SU-DHL-6 (cell line): Measurements from ENCODE around the gene TOGARAM2.

ENCODE experiments used
- H2AFZ ChIP-seq: fragments of 200-600 bp; sonication (generic); 2 replicates; pipeline ENCODE4 v1.6.1; 2014; ENCODE audit warnings: low read depth, mild to moderate bottlenecking, moderate library complexity, mixed read lengths, antibody characterized with exemption, low read length; ENCODE audit not compliant: severe bottlenecking
- H3F3A ChIP-seq: fragments of 200-600 bp; shearing (Covaris generic); 2 replicates; pipeline ENCODE4 v1.6.0; 2016; ENCODE audit warnings: antibody characterized with exemption, mild to moderate bottlenecking; ENCODE audit not compliant: insufficient read depth
- H3K27ac ChIP-seq: fragments of 200-600 bp; sonication (generic); 2 replicates; pipeline ENCODE4 v1.5.1; 2016; ENCODE audit warnings: low read depth, mild to moderate bottlenecking, low read length, moderate library complexity, mixed read lengths
- H3K27me3 ChIP-seq: fragments of 200-600 bp; sonication (generic), shearing (Covaris generic); 2 replicates; pipeline ENCODE4 v1.6.0; 2014; ENCODE audit warnings: mild to moderate bottlenecking, low read length
- H3K36me3 ChIP-seq: fragments of 200-600 bp; sonication (generic); 2 replicates; pipeline ENCODE4 v1.6.1; 2014; ENCODE audit warnings: mild to moderate bottlenecking, low read length, mixed read lengths
- H3K4me2 ChIP-seq: fragments of 300-600, 200-600 bp; shearing (Covaris generic), sonication (generic); 2 replicates; pipeline ENCODE4 v1.6.0; 2014; ENCODE audit warnings: low read length, low read depth, mild to moderate bottlenecking; ENCODE audit not compliant: poor library complexity, severe bottlenecking
- H3K4me3 ChIP-seq: fragments of 200-600 bp; sonication (generic); 2 replicates; pipeline ENCODE4 v1.5.1; 2014; ENCODE audit warnings: antibody characterized with exemption, low read length, mild to moderate bottlenecking, mixed read lengths; ENCODE audit not compliant: insufficient read depth, poor library complexity, severe bottlenecking
- H3K79me2 ChIP-seq: fragments of 200-600 bp; sonication (generic); 2 replicates; pipeline ENCODE4 v1.6.1; 2014; ENCODE audit warnings: mild to moderate bottlenecking, low read length, moderate library complexity; ENCODE audit not compliant: insufficient read depth
- H3K9ac ChIP-seq: fragments of 200-600 bp; sonication (generic); 2 replicates; pipeline ENCODE4 v1.7.0; 2014; ENCODE audit warnings: mild to moderate bottlenecking, low read length
- H3K9me2 ChIP-seq: fragments of 200-600 bp; sonication (generic); replicated peaks from 2 replicates; pipeline ENCODE4 v1.6.1; 2014; ENCODE audit warnings: low read length; ENCODE audit not compliant: insufficient read depth
- H3K9me3 ChIP-seq: fragments of 200-600 bp; sonication (generic); 2 replicates; pipeline ENCODE4 v1.6.1; 2014; ENCODE audit warnings: low read length, mixed read lengths; ENCODE audit not compliant: insufficient read depth
- H4K20me1 ChIP-seq: fragments of 200-600 bp; sonication (generic); 2 replicates; pipeline ENCODE4 v1.6.1; 2014; ENCODE audit warnings: low read depth, mild to moderate bottlenecking, antibody characterized with exemption, low read length, moderate library complexity, mixed read lengths
- EZH2phosphoT487 ChIP-seq: fragments of 200-600 bp; sonication (generic), shearing (Covaris generic); conservative IDR thresholded peaks from 2 replicates; pipeline ENCODE4 v1.6.1; 2018; ENCODE audit warnings: mild to moderate bottlenecking, antibody characterized with exemption, low read length, moderate library complexity, mixed read lengths
- TF ChIP-seq, protein P1 (sequence below): fragments of 200-600 bp; sonication (generic); IDR thresholded peaks from one replicate; pipeline ENCODE4 v1.5.1; 2017; ENCODE audit warnings: antibody characterized with exemption, mild to moderate bottlenecking, low read length, moderate library complexity; ENCODE audit not compliant: insufficient read depth, poor library complexity, severe bottlenecking

TOGARAM2 gene

GRCh38 chr2:29047083-29047845 is 66.2 kb downstream of the TOGARAM2 start:
- no peak overlapping the region for H3K4me2 ChIP-seq
- H3K4me3 ChIP-seq, result no peak overlapping the region
- TF ChIP-seq, protein P1, sequence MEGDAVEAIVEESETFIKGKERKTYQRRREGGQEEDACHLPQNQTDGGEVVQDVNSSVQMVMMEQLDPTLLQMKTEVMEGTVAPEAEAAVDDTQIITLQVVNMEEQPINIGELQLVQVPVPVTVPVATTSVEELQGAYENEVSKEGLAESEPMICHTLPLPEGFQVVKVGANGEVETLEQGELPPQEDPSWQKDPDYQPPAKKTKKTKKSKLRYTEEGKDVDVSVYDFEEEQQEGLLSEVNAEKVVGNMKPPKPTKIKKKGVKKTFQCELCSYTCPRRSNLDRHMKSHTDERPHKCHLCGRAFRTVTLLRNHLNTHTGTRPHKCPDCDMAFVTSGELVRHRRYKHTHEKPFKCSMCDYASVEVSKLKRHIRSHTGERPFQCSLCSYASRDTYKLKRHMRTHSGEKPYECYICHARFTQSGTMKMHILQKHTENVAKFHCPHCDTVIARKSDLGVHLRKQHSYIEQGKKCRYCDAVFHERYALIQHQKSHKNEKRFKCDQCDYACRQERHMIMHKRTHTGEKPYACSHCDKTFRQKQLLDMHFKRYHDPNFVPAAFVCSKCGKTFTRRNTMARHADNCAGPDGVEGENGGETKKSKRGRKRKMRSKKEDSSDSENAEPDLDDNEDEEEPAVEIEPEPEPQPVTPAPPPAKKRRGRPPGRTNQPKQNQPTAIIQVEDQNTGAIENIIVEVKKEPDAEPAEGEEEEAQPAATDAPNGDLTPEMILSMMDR, result no peak
- TF ChIP-seq EZH2phosphoT487, result no peak
- H3K9me3 ChIP-seq, result no peaks in the 10 kb centered on the region
- H3K27ac ChIP-seq, result no peak overlapping the region
- H3K36me3 ChIP-seq, result no peaks in the 10 kb centered on the region
- H3F3A ChIP-seq, result no peaks in the 10 kb centered on the region
- no peaks in the 10 kb centered on the region for H3K9me2 ChIP-seq
- H3K9ac ChIP-seq, result no peak overlapping the region
- no peaks in the 10 kb centered on the region for H4K20me1 ChIP-seq
- no peak overlapping the region for H2AFZ ChIP-seq
- no peaks in the 10 kb centered on the region for H3K27me3 ChIP-seq
- H3K79me2 ChIP-seq, result no peaks in the 10 kb centered on the region

DNA sequence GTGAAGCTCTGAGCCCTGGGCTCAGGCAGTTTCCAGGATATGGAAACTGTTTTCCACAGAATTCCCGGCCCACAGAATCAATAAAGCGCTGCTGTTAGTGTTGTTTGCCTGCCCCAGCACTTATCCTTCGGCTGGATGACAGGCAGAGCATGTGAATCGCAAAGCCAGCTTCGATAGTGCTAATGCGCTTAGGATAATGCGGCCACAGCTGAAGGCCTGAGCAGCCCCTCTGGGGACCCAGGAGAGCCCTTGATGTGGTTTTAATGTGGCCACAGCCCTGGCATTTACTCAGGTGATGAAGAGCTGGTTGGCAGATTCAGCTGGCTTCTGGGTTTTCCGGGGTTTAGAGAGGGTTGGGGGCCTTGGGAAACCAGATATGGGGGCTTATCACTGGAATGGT is 69.5 kb downstream of the TOGARAM2 start:
- TF ChIP-seq, protein P1, result no peak
- no peak for TF ChIP-seq EZH2phosphoT487
- Histone ChIP-seq H3K9me2 (no peaks in the 10 kb centered on the region), H3K36me3 (no peaks in the 10 kb centered on the region), H3K27me3 (no peaks in the 10 kb centered on the region), H3K4me3 (no peak overlapping the region), H3K4me2 (no peak overlapping the region), H3K27ac (no peak overlapping the region), H2AFZ (no peak overlapping the region), H3K79me2 (no peaks in the 10 kb centered on the region), H3F3A (no peaks in the 10 kb centered on the region), H3K9ac (no peak overlapping the region), H4K20me1 (no peaks in the 10 kb centered on the region), H3K9me3 (no peaks in the 10 kb centered on the region)

DNA sequence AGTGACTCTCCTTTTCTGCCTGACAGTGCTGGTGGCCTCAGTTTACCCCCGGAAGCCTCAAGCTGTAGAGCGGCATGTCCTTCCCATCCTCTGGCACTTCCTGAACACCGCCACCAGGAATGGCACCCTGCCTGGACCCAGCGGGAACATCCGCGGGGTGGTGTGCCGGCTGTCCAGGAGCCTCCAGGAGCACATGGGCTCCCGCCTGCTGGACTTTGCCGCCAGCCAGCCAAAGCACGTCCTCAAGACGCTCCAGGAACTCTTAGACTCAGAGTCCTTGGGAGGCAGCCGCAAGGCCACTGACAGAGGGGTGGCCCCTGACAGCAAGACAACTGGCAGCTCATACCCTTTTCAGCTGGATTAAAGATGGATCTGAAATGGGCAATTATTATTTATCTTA is 70.6 kb downstream of the TOGARAM2 start:
- Histone ChIP-seq H3K27ac (no peak overlapping the region), H2AFZ (no peak overlapping the region), H3K27me3 (no peaks in the 10 kb centered on the region), H3K9ac (no peak overlapping the region), H3K36me3 (no peaks in the 10 kb centered on the region), H3K4me3 (no peak overlapping the region), H3F3A (no peaks in the 10 kb centered on the region), H4K20me1 (no peaks in the 10 kb centered on the region), H3K9me2 (no peaks in the 10 kb centered on the region), H3K9me3 (no peaks in the 10 kb centered on the region), H3K4me2 (no peak overlapping the region), H3K79me2 (no peaks in the 10 kb centered on the region)
- TF ChIP-seq, protein P1, result no peak
- no peak for TF ChIP-seq EZH2phosphoT487
